BLaER1 treated with 17β-estradiol and CSF1 and Interleukin-3, amounts not matched to agents 10 nM and 100 nM (cell line): ENCODE data around the gene PAX2.

Experiments used
- H3K27ac ChIP-seq, 11 experiments: shearing (Covaris generic); formaldehyde crosslinking; 2 replicates each; pipeline ENCODE4 v1.8.1; 2022
- H3K27me3 ChIP-seq, 11 experiments: shearing (Covaris generic); formaldehyde crosslinking; 2 replicates each; pipeline ENCODE4 v1.8.1; 2022
- H3K36me3 ChIP-seq, 11 experiments: shearing (Covaris generic); formaldehyde crosslinking; 2 replicates each; pipeline ENCODE4 v1.8.1; 2022
- H3K4me1 ChIP-seq, 10 experiments: shearing (Covaris generic); formaldehyde crosslinking; 2 replicates each; pipeline ENCODE4 v1.8.1; 2022
- H3K4me2 ChIP-seq, 11 experiments: shearing (Covaris generic); formaldehyde crosslinking; 2 replicates each; pipeline ENCODE4 v1.8.1; 2022
- H3K4me3 ChIP-seq, 10 experiments: shearing (Covaris generic); formaldehyde crosslinking; 2 replicates each; pipeline ENCODE4 v1.8.1; 2022
- H3K9ac ChIP-seq, 11 experiments: shearing (Covaris generic); formaldehyde crosslinking; 2 replicates each; pipeline ENCODE4 v1.8.1; 2022
- H3K9me3 ChIP-seq, 11 experiments: shearing (Covaris generic); formaldehyde crosslinking; replicated peaks in 1 of 11; 2 replicates each; pipeline ENCODE4 v1.8.1; 2022
- H4K20me1 ChIP-seq, 11 experiments: shearing (Covaris generic); formaldehyde crosslinking; 2 replicates each; pipeline ENCODE4 v1.8.1; 2022
- Cebpa-rat ChIP-seq, 11 experiments: shearing (Covaris generic); IDR thresholded peaks; 2 replicates each; pipeline ENCODE4 v1.8.1; 2022

Gene PAX2

GRCh38 chr10:100826983-100827818, 81.8 kb downstream of the PAX2 start:
- Histone ChIP-seq H3K9ac (no peak overlapping the region), H3K4me2 (peak overlapping the region; percentile 12 to 69 (median 46); a peak in 18 of 22 replicates), H3K9me3 (peaks cover 0 to 43% (median 34%) of the 10 kb centered on the region in 11 experiments; a peak in 19 of 22 replicates), H3K27me3 (peaks cover 76 to 96% (median 89%) of the 10 kb centered on the region in 11 experiments), H3K27ac (no peak overlapping the region), H3K4me3 (peak overlapping the region; percentile 11 to 56 (median 33); a peak in 15 of 20 replicates), H3K36me3 (no peaks in the 10 kb centered on the region), H4K20me1 (peaks cover 0 to 46% (median 18%) of the 10 kb centered on the region in 11 experiments; a peak in 12 of 22 replicates), H3K4me1 (peaks cover 0 to 29% (median 19%) of the 10 kb centered on the region in 10 experiments; a peak in 13 of 20 replicates)
- no peak for TF ChIP-seq Cebpa-rat (IDR thresholded peaks at IDR 0.05)

- Histone ChIP-seq H4K20me1 (peaks cover 0 to 46% (median 18%) of the 10 kb centered on the region in 11 experiments; a peak in 12 of 22 replicates), H3K9me3 (peaks cover 0 to 43% (median 34%) of the 10 kb centered on the region in 11 experiments; a peak in 19 of 22 replicates), H3K9ac (no peak overlapping the region), H3K27me3 (peaks cover 84 to 100% (median 96%) of the 10 kb centered on the region in 11 experiments), H3K4me3 (peak overlapping the region in 4 of 10 experiments; percentile 15 to 56 (median 32); a peak in 4 of 20 replicates), H3K4me2 (peak overlapping the region in 10 of 11 experiments; percentile 9 to 72 (median 40); a peak in 14 of 22 replicates), H3K27ac (no peak overlapping the region), H3K4me1 (peaks cover 0 to 29% (median 19%) of the 10 kb centered on the region in 10 experiments; a peak in 13 of 20 replicates), H3K36me3 (no peaks in the 10 kb centered on the region)
- TF ChIP-seq Cebpa-rat (IDR thresholded peaks at IDR 0.05): no peak
These were observed 82.7 kb downstream of the PAX2 start for GRCh38 chr10:100827819-100828737.

GRCh38 chr10:100828738-100829096, 83.3 kb downstream of the PAX2 start:
- no peak overlapping the region for H3K27ac ChIP-seq
- H3K9me3 ChIP-seq: peaks cover 0 to 43% (median 34%) of the 10 kb centered on the region in 11 experiments; a peak in 19 of 22 replicates
- no peak for TF ChIP-seq Cebpa-rat (IDR thresholded peaks at IDR 0.05)
- peak overlapping the region in 10 of 11 experiments; percentile 9 to 72 (median 40); a peak in 14 of 22 replicates for H3K4me2 ChIP-seq
- H3K36me3 ChIP-seq: no peaks in the 10 kb centered on the region
- H3K4me3 ChIP-seq: peak overlapping the region in 4 of 10 experiments; percentile 15 to 42 (median 21); a peak in 7 of 20 replicates
- H3K4me1 ChIP-seq: peaks cover 0 to 29% (median 19%) of the 10 kb centered on the region in 10 experiments; a peak in 13 of 20 replicates
- H3K9ac ChIP-seq: no peak overlapping the region
- H4K20me1 ChIP-seq: peaks cover 0 to 46% (median 18%) of the 10 kb centered on the region in 11 experiments; a peak in 12 of 22 replicates
- peaks cover 89 to 100% (median 99%) of the 10 kb centered on the region in 11 experiments for H3K27me3 ChIP-seq

GRCh38 chr10:100829097-100829870, 83.9 kb downstream of the PAX2 start:
- Histone ChIP-seq H4K20me1 (peaks cover 0 to 46% (median 18%) of the 10 kb centered on the region in 11 experiments; a peak in 12 of 22 replicates), H3K4me3 (peak overlapping the region in 2 of 10 experiments; percentile 15 to 42; a peak in 6 of 20 replicates), H3K9ac (no peak overlapping the region), H3K27me3 (peaks cover 89 to 100% (median 98%) of the 10 kb centered on the region in 11 experiments), H3K4me1 (peaks cover 0 to 29% (median 19%) of the 10 kb centered on the region in 10 experiments; a peak in 13 of 20 replicates), H3K27ac (no peak overlapping the region), H3K36me3 (no peaks in the 10 kb centered on the region), H3K9me3 (peaks cover 0 to 43% (median 34%) of the 10 kb centered on the region in 11 experiments; a peak in 19 of 22 replicates), H3K4me2 (peak overlapping the region in 9 of 11 experiments; percentile 7 to 72 (median 36); a peak in 11 of 22 replicates)
- TF ChIP-seq Cebpa-rat (IDR thresholded peaks at IDR 0.05): no peak

- no peak for TF ChIP-seq Cebpa-rat (IDR thresholded peaks at IDR 0.05)
- H3K4me2 ChIP-seq: no peak overlapping the region
- H3K27ac ChIP-seq: no peak overlapping the region
- H3K27me3 ChIP-seq: peaks cover 82 to 100% (median 89%) of the 10 kb centered on the region in 11 experiments
- peaks cover 0 to 29% (median 19%) of the 10 kb centered on the region in 10 experiments; a peak in 13 of 20 replicates for H3K4me1 ChIP-seq
- H3K9me3 ChIP-seq: peaks cover 0 to 43% (median 34%) of the 10 kb centered on the region in 11 experiments; a peak in 19 of 22 replicates
- no peak overlapping the region for H3K4me3 ChIP-seq
- H4K20me1 ChIP-seq: peaks cover 0 to 46% (median 18%) of the 10 kb centered on the region in 11 experiments; a peak in 12 of 22 replicates
- no peak overlapping the region for H3K9ac ChIP-seq
- no peaks in the 10 kb centered on the region for H3K36me3 ChIP-seq
These were observed 84.7 kb downstream of the PAX2 start for GRCh38 chr10:100829933-100830727.

- Histone ChIP-seq H3K9ac (no peak overlapping the region), H4K20me1 (peaks cover 0 to 46% (median 18%) of the 10 kb centered on the region in 11 experiments; a peak in 12 of 22 replicates), H3K4me3 (no peak overlapping the region), H3K4me2 (no peak overlapping the region), H3K36me3 (no peaks in the 10 kb centered on the region), H3K9me3 (peaks cover 0 to 43% (median 34%) of the 10 kb centered on the region in 11 experiments; a peak in 19 of 22 replicates), H3K27ac (no peak overlapping the region), H3K4me1 (peaks cover 0 to 29% (median 17%) of the 10 kb centered on the region in 10 experiments; a peak in 13 of 20 replicates), H3K27me3 (peaks cover 76 to 95% (median 83%) of the 10 kb centered on the region in 11 experiments)
- no peak for TF ChIP-seq Cebpa-rat (IDR thresholded peaks at IDR 0.05)
These were observed 85.3 kb downstream of the PAX2 start for GRCh38 chr10:100830728-100831111.

GRCh38 chr10:100831742-100832141, 86.4 kb downstream of the PAX2 start:
- H3K4me3 ChIP-seq: no peak overlapping the region
- H3K4me1 ChIP-seq: peaks cover 0 to 22% (median 11%) of the 10 kb centered on the region in 10 experiments; a peak in 8 of 20 replicates
- no peak overlapping the region for H3K9ac ChIP-seq
- H4K20me1 ChIP-seq: peaks cover 0 to 40% (median 18%) of the 10 kb centered on the region in 11 experiments; a peak in 12 of 22 replicates
- no peak overlapping the region for H3K4me2 ChIP-seq
- H3K27ac ChIP-seq: no peak overlapping the region
- H3K9me3 ChIP-seq: peaks cover 0 to 37% (median 29%) of the 10 kb centered on the region in 11 experiments; a peak in 19 of 22 replicates
- TF ChIP-seq Cebpa-rat (IDR thresholded peaks at IDR 0.05): no peak
- H3K36me3 ChIP-seq: no peaks in the 10 kb centered on the region
- H3K27me3 ChIP-seq: peaks cover 66 to 84% (median 73%) of the 10 kb centered on the region in 11 experiments
